OCI-LY7 (cell line): Measurements from ENCODE around the gene PLXNA4. TPM values are rescaled to one million over a fixed set of nuclear protein-coding genes. Genes with fewer than 3 reads are reported as not detected.

Experiments used
- BruUV-seq: library from RNA; stranded (reverse); fragments of 400-500 nt; replicated peaks from 2 replicates; lab custom pipeline; 2021; lab: Mats Ljungman, UMichigan
- CTCF ChIA-PET: fragments of 300-600 bp; sonication (Branson Sonifier 250); formaldehyde crosslinking; loops from one replicate; lab custom pipeline; 2022; ENCODE audit warnings: antibody characterized with exemption; ENCODE audit not compliant: unreplicated experiment; lab: Charles Lee
- POLR2A ChIA-PET: fragments of 300-600 bp; sonication (Branson Sonifier 250); formaldehyde crosslinking; loops from one replicate; lab custom pipeline; 2022; ENCODE audit warnings: antibody characterized with exemption; lab: Charles Lee
- DNase-seq: peaks from one replicate; pipeline ENCODE4 v3.0.0-alpha.2; 2015; ENCODE audit warnings: low spot score
- H2AFZ ChIP-seq: fragments of 200-600 bp; sonication (generic), shearing (Covaris generic); 2 replicates; pipeline ENCODE4 v1.6.1; 2014; ENCODE audit warnings: mild to moderate bottlenecking, antibody characterized with exemption, low read length, moderate library complexity
- H3K27ac ChIP-seq: fragments of 200-600 bp; sonication (generic); 2 replicates; pipeline ENCODE4 v1.5.1; 2014; ENCODE audit warnings: mixed run types, low read depth, mild to moderate bottlenecking, moderate library complexity, low read length, inconsistent platforms; ENCODE audit not compliant: poor library complexity, severe bottlenecking
- H3K36me3 ChIP-seq: fragments of 200-600 bp; sonication (generic); 2 replicates; pipeline ENCODE4 v1.6.1; 2014; ENCODE audit warnings: mild to moderate bottlenecking, antibody characterized with exemption, low read length, moderate library complexity, mixed read lengths; ENCODE audit not compliant: insufficient read depth
- H3K4me1 ChIP-seq: fragments of 200-600 bp; sonication (generic); 2 replicates; pipeline ENCODE4 v1.5.1; 2014; ENCODE audit warnings: mild to moderate bottlenecking, low read length; ENCODE audit not compliant: insufficient read depth, poor library complexity, severe bottlenecking
- H3K4me2 ChIP-seq: fragments of 200-600 bp; sonication (generic); 2 replicates; pipeline ENCODE4 v1.6.1; 2014; ENCODE audit warnings: mild to moderate bottlenecking, low read length
- H3K4me3 ChIP-seq: fragments of 200-600 bp; sonication (generic); 2 replicates; pipeline ENCODE4 v1.5.1; 2014; ENCODE audit warnings: mild to moderate bottlenecking, low read depth, low read length; ENCODE audit not compliant: poor library complexity, severe bottlenecking
- H3K79me2 ChIP-seq: fragments of 200-600 bp; sonication (generic); 2 replicates; pipeline ENCODE4 v1.6.1; 2016; ENCODE audit warnings: low read depth, mild to moderate bottlenecking, low read length, moderate library complexity, mixed read lengths; ENCODE audit not compliant: insufficient read depth
- H3K9me2 ChIP-seq: fragments of 200-600 bp; sonication (generic); 2 replicates; pipeline ENCODE4 v1.6.1; 2016; ENCODE audit warnings: mild to moderate bottlenecking, low read length, mixed read lengths; ENCODE audit not compliant: insufficient read depth
- H3K9me3 ChIP-seq: fragments of 200-600 bp; sonication (generic); 2 replicates; pipeline ENCODE4 v1.6.1; 2014; ENCODE audit warnings: mild to moderate bottlenecking, mixed run types, low read length, mixed read lengths
- H4K20me1 ChIP-seq: fragments of 200-600 bp; sonication (generic); 2 replicates; pipeline ENCODE4 v1.6.1; 2014; ENCODE audit warnings: mild to moderate bottlenecking, antibody characterized with exemption, low read length, moderate library complexity, mixed read lengths; ENCODE audit not compliant: insufficient read depth
- CTCF ChIP-seq: fragments of 200-600 bp; sonication (generic); conservative IDR thresholded peaks from 2 replicates; pipeline ENCODE4 v1.5.1; 2014; ENCODE audit warnings: mild to moderate bottlenecking, antibody characterized with exemption, low read length, moderate library complexity, mixed read lengths
- EZH2phosphoT487 ChIP-seq: fragments of 200-600 bp; sonication (generic); IDR thresholded peaks from 2 replicates; pipeline ENCODE4 v1.6.1; 2018; ENCODE audit warnings: low read depth, borderline replicate concordance, mild to moderate bottlenecking, mixed run types, antibody characterized with exemption, low read length, moderate library complexity, mixed read lengths
- intact Hi-C: fragments of 100-400 bp; cut with micrococcal nuclease; formaldehyde crosslinking; loops from one replicate; pipeline ENCODE4 v1.10.0; 2022; ENCODE audit not compliant: unreplicated experiment
- total RNA-seq, 2 experiments: library from RNA; depleted of rRNA in 1 of 2; stranded (reverse); fragments of >200 nt in 1 of 2; shearing (Covaris generic) in 1 of 2; gene quantifications; 2 replicates each; pipeline ENCODE4 v1.2.3, GENCODE V29; 2014 to 2022

The PLXNA4 gene
- total RNA-seq, 2 experiments from 2014 or later, result not detected

- CTCF ChIA-PET, result no interaction called here
- intact Hi-C loops, result no loop called here
Measured at GRCh38 chr7:132504852-132505251, 71.4 kb downstream of the PLXNA4 start.

GRCh38 chr7:132504071-132504470 is 72.2 kb downstream of the PLXNA4 start:
- Histone ChIP-seq H3K9me3 (no peaks in the 10 kb centered on the region), H3K36me3 (no peaks in the 10 kb centered on the region), H2AFZ (no peak overlapping the region), H3K4me1 (no peaks in the 10 kb centered on the region), H4K20me1 (no peaks in the 10 kb centered on the region), H3K27ac (no peak overlapping the region), H3K79me2 (no peaks in the 10 kb centered on the region), H3K9me2 (no peaks in the 10 kb centered on the region), H3K4me3 (no peak overlapping the region), H3K4me2 (no peak overlapping the region)
- no peak for TF ChIP-seq EZH2phosphoT487
- ChIA-PET CTCF (no interaction called here), POLR2A (no interaction called here)
- no peak for DNase-seq
- intact Hi-C loops, result no loop called here
- no TSS peak for BruUV-seq

More at GRCh38 chr7:132504852-132505251, 71.4 kb downstream of the PLXNA4 start:
- Histone ChIP-seq H3K79me2 (no peaks in the 10 kb centered on the region), H3K36me3 (no peaks in the 10 kb centered on the region), H2AFZ (no peak overlapping the region), H3K9me3 (no peaks in the 10 kb centered on the region), H3K9me2 (no peaks in the 10 kb centered on the region), H4K20me1 (no peaks in the 10 kb centered on the region), H3K4me1 (no peaks in the 10 kb centered on the region), H3K4me3 (no peak overlapping the region), H3K27ac (no peak overlapping the region), H3K4me2 (no peak overlapping the region)
- TF ChIP-seq CTCF (no peak), EZH2phosphoT487 (no peak)
- DNase-seq, result no peak
- BruUV-seq, result no TSS peak
- POLR2A ChIA-PET, result interaction anchor here (0.6 kb wide), 1 partner anchor 50 kb away, joined by 3 read pairs; no protein-coding TSS in a partner anchor

GRCh38 chr7:132503415-132503814 is 72.9 kb downstream of the PLXNA4 start:
- Histone ChIP-seq H3K9me2 (no peaks in the 10 kb centered on the region), H3K9me3 (no peaks in the 10 kb centered on the region), H3K36me3 (no peaks in the 10 kb centered on the region), H3K79me2 (no peaks in the 10 kb centered on the region), H3K4me3 (no peak overlapping the region), H3K4me2 (no peak overlapping the region), H4K20me1 (no peaks in the 10 kb centered on the region), H3K27ac (no peak overlapping the region), H3K4me1 (no peaks in the 10 kb centered on the region), H2AFZ (no peak overlapping the region)
- ChIA-PET CTCF (no interaction called here), POLR2A (no interaction called here)
- no peak for DNase-seq
- no TSS peak for BruUV-seq
- no peak for TF ChIP-seq CTCF
- no peak for TF ChIP-seq EZH2phosphoT487
- intact Hi-C loops, result no loop called here
